ENCODE measurements around the gene FXYD5. TPM values are rescaled to one million over a fixed set of nuclear protein-coding genes. Genes with fewer than 3 reads are reported as not detected.

Gene FXYD5
- total and polyA plus RNA-seq, 9 of the 15 experiments (the other 6 are each of a cell fraction or from before 2014, with no cell fraction given), result 104 to 537 (median 174) TPM

- no peak for TF ChIP-seq ZBTB43 (CRISPR knock-in tag; IDR thresholded peaks at IDR 0.05)
- no peak for TF ChIP-seq SIN3B (IDR thresholded peaks at IDR 0.05; ENCODE audit: low read depth)
- TF ChIP-seq RBM25 (IDR thresholded peaks at IDR 0.05; ENCODE audit: low read depth, low read length, severe bottlenecking), result peak; percentile 68
- TF ChIP-seq CBX3 (IDR thresholded peaks at IDR 0.05; ENCODE audit: borderline replicate concordance in 1 of 2, low read length in 2 of 2), result peak in 1 of 2 experiments; percentile 85; a peak in 2 of 3 replicates
- TF ChIP-seq TAF7 (tag; IDR thresholded peaks at IDR 0.05), result no peak
- TF ChIP-seq GABPB1 (CRISPR knock-in tag; IDR thresholded peaks at IDR 0.05), result no peak
- peak; percentile 62; the same call in 1 of the 2 replicates for TF ChIP-seq BCOR (IDR thresholded peaks at IDR 0.05)
- TF ChIP-seq TCF7 (IDR thresholded peaks at IDR 0.05; ENCODE audit: borderline replicate concordance), result peak; percentile 79
- TF ChIP-seq ZNF780A (CRISPR knock-in tag; IDR thresholded peaks at IDR 0.05), result no peak
- no peak for TF ChIP-seq RCOR1 (IDR thresholded peaks at IDR 0.05; ENCODE audit: borderline replicate concordance in 1 of 2, low read depth in 2 of 2, low read length in 2 of 2)
- 0 out of 2 replicates have a peak, but pooled peaks have one; percentile 10 for TF ChIP-seq TEAD4 (IDR thresholded peaks at IDR 0.05; ENCODE audit: low read length)
- no peak for TF ChIP-seq TEAD4 (CRISPR knock-in tag; IDR thresholded peaks at IDR 0.05; ENCODE audit: borderline replicate concordance)
- no peak for TF ChIP-seq PKNOX1 (IDR thresholded peaks at IDR 0.05)
- TF ChIP-seq CSDE1 (IDR thresholded peaks at IDR 0.05), result no peak
- TF ChIP-seq TGIF2 (CRISPR knock-in tag; IDR thresholded peaks at IDR 0.05), result no peak
- TF ChIP-seq RFX7 (CRISPR knock-in tag; IDR thresholded peaks at IDR 0.05), result no peak
- TF ChIP-seq GABPA (tag; conservative IDR thresholded peaks at IDR 0.05; ENCODE audit: low read depth), result no peak
- TF ChIP-seq LEF1 (IDR thresholded peaks at IDR 0.05), result peak; percentile 19; the same call in 1 of the 2 replicates
- TF ChIP-seq SMARCA5 (IDR thresholded peaks at IDR 0.05), result peak; percentile 38; the same call in 1 of the 2 replicates
- no peak for TF ChIP-seq PML (IDR thresholded peaks at IDR 0.05; ENCODE audit: low read length)
- no peak for TF ChIP-seq MEF2D (tag; conservative IDR thresholded peaks at IDR 0.05; ENCODE audit: low read depth)
- no peak for TF ChIP-seq ZBED1 (IDR thresholded peaks at IDR 0.05)
- no peak for TF ChIP-seq ATF2 (CRISPR knock-in tag; IDR thresholded peaks at IDR 0.05)
Observed at GRCh38 chr19:35177377-35178274, 23.1 kb downstream of the FXYD5 start (continued).
